Gastrocnemius medialis (tissue), 4 donors: ENCODE results near the gene BCL2L13. TPM values are rescaled to one million over a fixed set of nuclear protein-coding genes. Genes with fewer than 3 reads are reported as not detected.
"Not testable (repeated sequence)": the region's sequence is repeated elsewhere in the genome, so short reads cannot be mapped to it uniquely, and the experiment has no call there.

ENCODE experiments used
- ATAC-seq, 2 donors: fragments of 150-250 bp; one replicate each; pipeline ENCODE4 v1.9.1; 2016
- DNase-seq, 2 donors: peaks; one replicate each; pipeline ENCODE4 v3.0.0-alpha.2; 2019
- H3K27ac ChIP-seq, 4 donors: fragments of 200-600 bp; sonication (generic); 1 replicate in 1 of 4; 2 replicates in 3 of 4; pipeline ENCODE4 v1.5.1; 2016 to 2018; ENCODE audit warnings: mild to moderate bottlenecking in 2 of 4, moderate library complexity in 1 of 4
- H3K27me3 ChIP-seq, 3 donors: fragments of 200-600 bp; sonication (generic) in 2 of 3; 1 replicate in 1 of 3; 2 replicates in 2 of 3; pipeline versions ENCODE4 v1.5.1 to v1.6.0; 2016 to 2019; ENCODE audit warnings: mild to moderate bottlenecking in 1 of 3, moderate library complexity in 1 of 3
- H3K36me3 ChIP-seq, 2 donors: fragments of 200-600 bp; sonication (generic) in 1 of 2; one replicate each; pipeline ENCODE4 v1.5.1; 2017 to 2018
- H3K4me1 ChIP-seq, 2 donors: fragments of 200-600 bp; sonication (generic) in 1 of 2; one replicate each; pipeline ENCODE4 v1.5.1; 2016 to 2017; ENCODE audit warnings: mild to moderate bottlenecking in 2 of 2
- H3K4me3 ChIP-seq, 4 donors: fragments of 200-600 bp; sonication (generic) in 3 of 4; 1 replicate in 1 of 4; 2 replicates in 3 of 4; pipeline ENCODE4 v1.5.1; 2016 to 2019; ENCODE audit warnings: mild to moderate bottlenecking in 2 of 4
- H3K9me3 ChIP-seq, 3 donors: fragments of 200-600 bp; sonication (generic) in 2 of 3; 1 replicate in 1 of 3; 2 replicates in 2 of 3; pipeline ENCODE4 v1.5.1; 2016 to 2019
- POLR2A ChIP-seq, 2 donors: fragments of 450-650 bp; IDR thresholded peaks; one replicate each; pipeline ENCODE4 v1.6.1; 2017; ENCODE audit warnings: antibody characterized with exemption in 2 of 2, mild to moderate bottlenecking in 2 of 2, moderate library complexity in 2 of 2
- in situ Hi-C, 4 donors: fragments of 200-750 bp; cut with MboI; loops; one replicate each; pipeline versions ENCODE4 v1.15.0 to v1.8.0; 2017; ENCODE audit warnings: low sequenced_read_pairs in 4 of 4
- intact Hi-C: fragments of 100-400 bp; cut with DNase I; formaldehyde crosslinking; loops from one replicate; pipeline ENCODE4 v1.15.1; 2023; ENCODE audit warnings: low total_unique reads
- total RNA-seq, 4 donors: library from RNA; depleted of rRNA; stranded (reverse); fragments of >200 nt; gene quantifications; one replicate each; pipeline versions ENCODE4 v1.1.0 to v1.2.3, GENCODE V29; 2016
- TF ChIP-seq, protein P1 (sequence below), 5 experiments: fragments of 450-650 bp in 3 of 5; fragments of 200-600 bp in 2 of 5; sonication (generic) in 2 of 5; IDR thresholded peaks in 4 of 5; conservative IDR thresholded peaks in 1 of 5; 1 replicate in 4 of 5; 2 replicates in 1 of 5; pipeline ENCODE4 v1.5.1; 2016 to 2019; ENCODE audit warnings: antibody characterized with exemption in 5 of 5, mild to moderate bottlenecking in 3 of 5, moderate library complexity in 3 of 5

The BCL2L13 gene
- total RNA-seq, 4 donors from 2014 or later, result 162 to 310 (median 231) TPM

DNA sequence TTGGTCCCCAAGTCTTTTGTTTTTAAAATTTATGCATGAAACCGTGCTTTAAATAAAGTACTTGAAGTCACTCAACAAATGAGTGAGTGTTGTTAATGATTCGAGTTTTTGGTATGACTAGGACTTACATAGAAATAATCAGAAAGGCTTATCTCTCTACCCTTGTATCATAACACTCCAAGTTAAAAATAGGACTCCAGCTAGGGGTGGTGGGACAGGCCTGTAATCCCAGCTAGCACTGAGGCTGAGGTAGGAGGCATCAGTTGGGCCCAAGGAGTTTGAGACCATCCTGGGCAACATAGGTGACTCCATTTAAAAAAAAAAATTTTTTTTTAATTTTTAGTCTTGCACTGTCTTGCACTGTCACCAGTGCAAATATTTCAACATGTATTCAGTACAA lies 55.6 kb downstream of the BCL2L13 start:
- no peak for TF ChIP-seq POLR2A (IDR thresholded peaks at IDR 0.05)
- TF ChIP-seq, protein P1, sequence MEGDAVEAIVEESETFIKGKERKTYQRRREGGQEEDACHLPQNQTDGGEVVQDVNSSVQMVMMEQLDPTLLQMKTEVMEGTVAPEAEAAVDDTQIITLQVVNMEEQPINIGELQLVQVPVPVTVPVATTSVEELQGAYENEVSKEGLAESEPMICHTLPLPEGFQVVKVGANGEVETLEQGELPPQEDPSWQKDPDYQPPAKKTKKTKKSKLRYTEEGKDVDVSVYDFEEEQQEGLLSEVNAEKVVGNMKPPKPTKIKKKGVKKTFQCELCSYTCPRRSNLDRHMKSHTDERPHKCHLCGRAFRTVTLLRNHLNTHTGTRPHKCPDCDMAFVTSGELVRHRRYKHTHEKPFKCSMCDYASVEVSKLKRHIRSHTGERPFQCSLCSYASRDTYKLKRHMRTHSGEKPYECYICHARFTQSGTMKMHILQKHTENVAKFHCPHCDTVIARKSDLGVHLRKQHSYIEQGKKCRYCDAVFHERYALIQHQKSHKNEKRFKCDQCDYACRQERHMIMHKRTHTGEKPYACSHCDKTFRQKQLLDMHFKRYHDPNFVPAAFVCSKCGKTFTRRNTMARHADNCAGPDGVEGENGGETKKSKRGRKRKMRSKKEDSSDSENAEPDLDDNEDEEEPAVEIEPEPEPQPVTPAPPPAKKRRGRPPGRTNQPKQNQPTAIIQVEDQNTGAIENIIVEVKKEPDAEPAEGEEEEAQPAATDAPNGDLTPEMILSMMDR (IDR thresholded peaks at IDR 0.05 in 4 of 5, conservative IDR thresholded peaks at IDR 0.05 in 1 of 5), result no peak
- Histone ChIP-seq H3K27me3 (no peaks in the 10 kb centered on the region), H3K9me3 (no peaks in the 10 kb centered on the region), H3K36me3 (peaks cover 0 to 17% of the 10 kb centered on the region in 2 donors), H3K4me1 (no peaks in the 10 kb centered on the region), H3K4me3 (no peak overlapping the region), H3K27ac (no peak overlapping the region)
- ATAC-seq (no peak), DNase-seq (no peak)
- intact Hi-C loops, result no loop called here
- in situ Hi-C loops, result no loop called here

GRCh38 chr22:17694752-17695151 lies 56.2 kb downstream of the BCL2L13 start:
- Histone ChIP-seq H3K9me3 (no peaks in the 10 kb centered on the region), H3K4me1 (no peaks in the 10 kb centered on the region), H3K36me3 (peaks cover 0 to 14% of the 10 kb centered on the region in 2 donors), H3K27me3 (no peaks in the 10 kb centered on the region), H3K4me3 (no peak overlapping the region), H3K27ac (no peak overlapping the region)
- intact Hi-C loops (no loop called here), in situ Hi-C loops (no loop called here)
- DNase-seq, result no peak
- no peak for ATAC-seq
- no peak for TF ChIP-seq POLR2A (IDR thresholded peaks at IDR 0.05)
- TF ChIP-seq, protein P1 (IDR thresholded peaks at IDR 0.05 in 4 of 5, conservative IDR thresholded peaks at IDR 0.05 in 1 of 5), result no peak

GRCh38 chr22:17695986-17696385 lies 57.4 kb downstream of the BCL2L13 start:
- Histone ChIP-seq H3K36me3 (peaks cover 0 to 14% of the 10 kb centered on the region in 2 donors), H3K27me3 (no peaks in the 10 kb centered on the region), H3K4me1 (no peaks in the 10 kb centered on the region), H3K27ac (no peak overlapping the region), H3K9me3 (no peaks in the 10 kb centered on the region), H3K4me3 (no peak overlapping the region)
- intact Hi-C loops (no loop called here), in situ Hi-C loops (no loop called here)
- DNase-seq (no peak), ATAC-seq (no peak)
- no peak for TF ChIP-seq POLR2A (IDR thresholded peaks at IDR 0.05)
- TF ChIP-seq, protein P1 (IDR thresholded peaks at IDR 0.05 in 4 of 5, conservative IDR thresholded peaks at IDR 0.05 in 1 of 5), result no peak

DNA sequence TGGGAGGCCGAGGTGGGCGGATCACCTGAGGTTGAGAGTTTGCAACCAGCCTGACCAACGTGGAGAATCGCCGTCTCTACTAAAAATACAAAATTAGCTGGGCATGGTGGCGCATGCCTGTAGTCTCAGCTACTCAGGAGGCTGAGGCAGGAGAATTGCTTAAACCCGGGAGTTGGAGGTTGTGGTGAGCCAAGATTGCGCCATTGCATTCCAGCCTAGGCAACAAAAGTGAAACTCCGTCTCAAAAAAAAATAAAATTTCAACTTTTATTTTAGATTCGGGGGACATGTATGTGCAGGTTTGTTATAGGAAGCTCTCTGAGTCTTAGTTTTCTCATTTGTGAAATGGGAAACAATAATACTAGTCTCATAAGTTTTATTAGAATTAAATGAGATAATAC lies 58.6 kb downstream of the BCL2L13 start:
- H3K27me3 ChIP-seq, H3K4me3 ChIP-seq, ATAC-seq, DNase-seq, intact Hi-C loops, H3K27ac ChIP-seq, H3K9me3 ChIP-seq, H3K4me1 ChIP-seq, in situ Hi-C loops: not testable (repeated sequence)
- peaks cover 0 to 18% of the 10 kb centered on the region in 2 donors for H3K36me3 ChIP-seq

DNA sequence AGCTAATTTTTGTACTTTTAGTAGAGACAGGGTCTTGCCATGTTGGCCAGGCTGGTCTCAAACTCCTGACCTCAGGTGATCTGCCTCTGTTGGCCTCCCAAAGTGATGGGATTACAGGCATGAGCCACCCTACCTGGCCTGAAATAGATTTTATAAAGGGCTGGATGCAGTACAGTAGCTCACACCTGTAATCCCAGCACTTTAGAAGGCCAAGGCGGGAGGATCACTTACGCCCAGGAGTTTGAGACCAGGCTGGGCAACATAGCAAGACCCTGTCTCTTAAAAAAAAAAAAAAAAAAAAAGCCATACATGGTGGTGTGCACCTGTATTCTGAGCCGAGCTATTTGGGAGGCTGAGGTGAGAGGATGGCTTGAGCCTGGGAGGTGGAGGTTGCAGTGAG lies 59.7 kb downstream of the BCL2L13 start:
- in situ Hi-C loops, H3K4me3 ChIP-seq, intact Hi-C loops, H3K4me1 ChIP-seq, ATAC-seq, H3K27ac ChIP-seq, DNase-seq, H3K27me3 ChIP-seq, H3K9me3 ChIP-seq: not testable (repeated sequence)
- H3K36me3 ChIP-seq, result peaks cover 0 to 28% of the 10 kb centered on the region in 2 donors

- no peaks in the 10 kb centered on the region for H3K27me3 ChIP-seq
- intact Hi-C loops (no loop called here), in situ Hi-C loops (no loop called here)
- no peaks in the 10 kb centered on the region for H3K9me3 ChIP-seq
- peaks cover 0 to 34% of the 10 kb centered on the region in 2 donors for H3K36me3 ChIP-seq
- no peaks in the 10 kb centered on the region for H3K4me1 ChIP-seq
- no peak overlapping the region for H3K4me3 ChIP-seq
- ATAC-seq, result no peak
- H3K27ac ChIP-seq, result no peak overlapping the region
- DNase-seq, result no peak
- TF ChIP-seq POLR2A (IDR thresholded peaks at IDR 0.05), result no peak
- TF ChIP-seq, protein P1 (IDR thresholded peaks at IDR 0.05 in 4 of 5, conservative IDR thresholded peaks at IDR 0.05 in 1 of 5), result no peak
These were observed 60.4 kb downstream of the BCL2L13 start for GRCh38 chr22:17698948-17699347.
